Peyer's patch (tissue), 4 donors: Measurements from ENCODE around the gene INPP1.

Experiments used
- POLR2A ChIP-seq, 2 donors: fragments of 450-650 bp; IDR thresholded peaks; one replicate each; pipeline ENCODE4 v1.5.1; 2017; ENCODE audit warnings: antibody characterized with exemption in 2 of 2, mild to moderate bottlenecking in 2 of 2, moderate library complexity in 2 of 2
- TF ChIP-seq, protein P1 (sequence below), 6 experiments: fragments of 450-650 bp in 4 of 6; fragments of 200-600 bp in 2 of 6; sonication (generic) in 1 of 6; IDR thresholded peaks; one replicate each; pipeline ENCODE4 v1.5.1; 2017 to 2019; ENCODE audit warnings: antibody characterized with exemption in 6 of 6, mild to moderate bottlenecking in 3 of 6, moderate library complexity in 1 of 6

DNA sequence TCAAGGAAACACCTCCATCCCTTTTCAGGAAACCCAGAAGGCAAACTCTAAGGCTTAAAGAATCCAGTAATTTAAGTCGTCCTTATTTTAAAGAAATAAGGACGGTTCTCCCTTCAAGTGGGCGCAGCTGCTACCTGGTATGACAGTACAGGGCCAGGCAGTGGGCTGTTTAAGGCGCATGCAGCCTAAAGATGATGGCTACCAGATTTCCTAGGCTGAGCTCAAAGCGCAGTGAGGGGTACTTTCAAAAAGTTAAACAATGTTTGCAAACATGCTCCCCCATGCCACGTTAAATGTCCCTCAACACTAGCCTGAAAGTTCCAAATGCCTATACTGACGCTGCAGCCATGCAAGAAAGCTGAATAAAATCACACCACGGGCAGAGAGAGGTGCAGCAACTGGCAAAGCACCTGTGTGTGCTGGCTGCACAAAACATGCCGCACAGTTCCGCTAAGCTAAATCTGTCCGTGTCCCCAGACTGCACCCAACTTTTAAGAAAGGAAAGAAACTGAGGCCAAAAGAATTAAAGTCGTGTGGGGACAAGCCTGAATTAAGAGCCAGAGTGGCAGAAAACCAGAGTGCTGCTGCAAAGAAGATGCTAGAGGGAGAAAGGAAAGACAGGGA, 24.3 kb upstream of the INPP1 start:
- TF ChIP-seq, protein P1, sequence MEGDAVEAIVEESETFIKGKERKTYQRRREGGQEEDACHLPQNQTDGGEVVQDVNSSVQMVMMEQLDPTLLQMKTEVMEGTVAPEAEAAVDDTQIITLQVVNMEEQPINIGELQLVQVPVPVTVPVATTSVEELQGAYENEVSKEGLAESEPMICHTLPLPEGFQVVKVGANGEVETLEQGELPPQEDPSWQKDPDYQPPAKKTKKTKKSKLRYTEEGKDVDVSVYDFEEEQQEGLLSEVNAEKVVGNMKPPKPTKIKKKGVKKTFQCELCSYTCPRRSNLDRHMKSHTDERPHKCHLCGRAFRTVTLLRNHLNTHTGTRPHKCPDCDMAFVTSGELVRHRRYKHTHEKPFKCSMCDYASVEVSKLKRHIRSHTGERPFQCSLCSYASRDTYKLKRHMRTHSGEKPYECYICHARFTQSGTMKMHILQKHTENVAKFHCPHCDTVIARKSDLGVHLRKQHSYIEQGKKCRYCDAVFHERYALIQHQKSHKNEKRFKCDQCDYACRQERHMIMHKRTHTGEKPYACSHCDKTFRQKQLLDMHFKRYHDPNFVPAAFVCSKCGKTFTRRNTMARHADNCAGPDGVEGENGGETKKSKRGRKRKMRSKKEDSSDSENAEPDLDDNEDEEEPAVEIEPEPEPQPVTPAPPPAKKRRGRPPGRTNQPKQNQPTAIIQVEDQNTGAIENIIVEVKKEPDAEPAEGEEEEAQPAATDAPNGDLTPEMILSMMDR (IDR thresholded peaks at IDR 0.05) = no peak
- no peak for TF ChIP-seq POLR2A (IDR thresholded peaks at IDR 0.05)
